GM23338 (cell line): ENCODE measurements around the gene RNF41. TPM values are rescaled to one million over a fixed set of nuclear protein-coding genes. Genes with fewer than 3 reads are reported as not detected.

Experiments used
- ATAC-seq: fragments of 200-7000 bp; cut with Tn5 transposase; 3 replicates; pipeline ENCODE4 v1.9.1; 2020
- DNase-seq: peaks from one replicate; pipeline ENCODE4 v3.0.0-alpha.2; 2015; ENCODE audit warnings: low spot score
- H2AFZ ChIP-seq: fragments of 200-600 bp; sonication (generic); 2 replicates; pipeline ENCODE4 v1.8.0; 2016; ENCODE audit warnings: antibody characterized with exemption, mild to moderate bottlenecking, moderate library complexity
- H3F3A ChIP-seq: fragments of 200-600 bp; sonication (generic); replicated peaks from 2 replicates; pipeline ENCODE4 v1.8.0; 2017; ENCODE audit warnings: antibody characterized with exemption, mixed run types, low read depth
- H3K27ac ChIP-seq: fragments of 200-600 bp; sonication (generic); 2 replicates; pipeline ENCODE4 v1.6.1; 2016; ENCODE audit warnings: low read depth
- H3K27me3 ChIP-seq: fragments of 200-600 bp; sonication (generic); 2 replicates; pipeline ENCODE4 v1.8.0; 2016; ENCODE audit warnings: mild to moderate bottlenecking, mixed run types, moderate library complexity; ENCODE audit not compliant: insufficient read depth
- H3K36me3 ChIP-seq: fragments of 200-600 bp; sonication (generic); 2 replicates; pipeline ENCODE4 v1.8.0; 2016; ENCODE audit warnings: mild to moderate bottlenecking; ENCODE audit not compliant: insufficient read depth
- H3K4me1 ChIP-seq: fragments of 200-600 bp; sonication (generic); 2 replicates; pipeline ENCODE4 v1.8.0; 2016; ENCODE audit warnings: mild to moderate bottlenecking, moderate library complexity; ENCODE audit not compliant: insufficient read depth
- H3K4me2 ChIP-seq: fragments of 200-600 bp; sonication (generic); 2 replicates; pipeline ENCODE4 v1.7.1; 2017; ENCODE audit warnings: mixed run types
- H3K4me3 ChIP-seq: fragments of 200-600 bp; sonication (generic); 2 replicates; pipeline ENCODE4 v1.6.1; 2016; ENCODE audit warnings: mixed run types
- H3K79me2 ChIP-seq: fragments of 200-600 bp; sonication (generic); replicated peaks from 2 replicates; pipeline ENCODE4 v1.8.0; 2017; ENCODE audit warnings: mild to moderate bottlenecking; ENCODE audit not compliant: insufficient read depth
- H3K9me2 ChIP-seq: fragments of 200-600 bp; sonication (generic); 2 replicates; pipeline ENCODE4 v1.8.0; 2017; ENCODE audit not compliant: insufficient read depth
- H4K20me1 ChIP-seq: fragments of 200-600 bp; sonication (generic); replicated peaks from 2 replicates; pipeline ENCODE4 v1.8.0; 2017; ENCODE audit warnings: mild to moderate bottlenecking; ENCODE audit not compliant: insufficient read depth
- H3K27ac Mint-ChIP-seq: 2 replicates; pipeline ENCODE4 v1.8.0; 2020; ENCODE audit warnings: inconsistent platforms, mild to moderate bottlenecking, moderate library complexity, mixed read lengths
- H3K27me3 Mint-ChIP-seq: 3 replicates; pipeline ENCODE4 v1.8.0; 2022; ENCODE audit warnings: low read depth, mild to moderate bottlenecking, moderate library complexity, mixed read lengths, inconsistent platforms; ENCODE audit not compliant: insufficient read depth, poor library complexity
- H3K36me3 Mint-ChIP-seq: 3 replicates; pipeline ENCODE4 v1.8.0; 2021; ENCODE audit warnings: low read depth, mild to moderate bottlenecking, inconsistent platforms, moderate library complexity, mixed read lengths
- H3K4me1 Mint-ChIP-seq: 3 replicates; pipeline ENCODE4 v1.8.0; 2020; ENCODE audit warnings: mild to moderate bottlenecking, inconsistent platforms, mixed read lengths
- H3K4me3 Mint-ChIP-seq: 3 replicates; pipeline ENCODE4 v1.8.0; 2021; ENCODE audit warnings: moderate library complexity, mild to moderate bottlenecking, inconsistent platforms, mixed read lengths
- H3K9me3 Mint-ChIP-seq: 3 replicates; pipeline ENCODE4 v1.8.0; 2020; ENCODE audit warnings: moderate library complexity, mild to moderate bottlenecking, inconsistent platforms, mixed read lengths
- CTCF ChIP-seq, 2 experiments: fragments of 200-600 bp in 1 of 2; sonication (generic) in 1 of 2; conservative IDR thresholded peaks; 2 replicates each; pipeline versions ENCODE4 v1.5.1 to v1.6.1; 2016 to 2017; ENCODE audit warnings: antibody characterized with exemption in 2 of 2, low read depth in 2 of 2, mild to moderate bottlenecking in 2 of 2, moderate library complexity in 1 of 2
- JUNB ChIP-seq: IDR thresholded peaks from one replicate; pipeline ENCODE4 v1.6.1; 2016; ENCODE audit warnings: antibody characterized with exemption; ENCODE audit not compliant: unreplicated experiment
- ZNF331 ChIP-seq: fragments of 250-450 bp; sonication (Bioruptor Pico); IDR thresholded peaks from 2 replicates; pipeline ENCODE4 v1.5.0; 2020; ENCODE audit warnings: low read depth, mild to moderate bottlenecking, moderate library complexity
- ZNF462 ChIP-seq: fragments of 250-450 bp; sonication (Bioruptor Pico); IDR thresholded peaks from 2 replicates; pipeline ENCODE4 v1.5.0; 2020; ENCODE audit warnings: mild to moderate bottlenecking, moderate library complexity
- polyA plus RNA-seq: library from polyadenylated mRNA; unstranded; fragments of >200 nt; fragmentation: Nextera tagmentation; extraction: Ambion mirVana; gene quantifications from 2 replicates; pipeline ENCODE4 v1.2.1, GENCODE V29; 2016
- total RNA-seq: library from RNA; depleted of rRNA; stranded (reverse); fragments of >200 nt; shearing (Covaris generic); gene quantifications from 2 replicates; pipeline ENCODE4 v1.2.3, GENCODE V29; 2014

RNF41 gene
- total and polyA plus RNA-seq, 2 experiments from 2014 or later, result 15.3 to 77.1 TPM

GRCh38 chr12:56252649-56253048 is 30.9 kb upstream of the RNF41 start (continued):
- no peak for TF ChIP-seq ZNF462 (CRISPR knock-in tag)
- no peak for TF ChIP-seq JUNB
- TF ChIP-seq ZNF331 (CRISPR knock-in tag), result no peak

DNA sequence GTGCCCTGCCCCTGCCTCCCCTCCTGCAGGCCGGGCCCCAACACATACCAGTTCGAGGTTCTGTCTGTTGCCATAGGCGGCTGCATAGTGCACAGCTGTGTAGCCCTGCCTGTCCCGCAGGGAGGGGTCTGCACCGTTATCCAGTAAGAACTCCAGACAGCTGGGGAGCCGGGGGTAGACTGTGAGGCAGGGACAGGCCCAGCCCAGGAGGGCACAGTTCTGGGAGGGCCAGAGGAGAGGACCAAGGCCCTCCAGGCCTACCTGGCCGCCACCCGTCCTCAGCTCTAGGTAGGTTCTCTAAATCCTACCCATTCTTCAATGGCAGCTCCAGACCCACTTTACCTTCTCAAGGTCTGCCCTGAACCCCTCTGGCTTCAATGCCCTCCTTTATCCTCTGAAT is 27.0 kb upstream of the RNF41 start:
- Histone ChIP-seq H3K4me3 (no peak overlapping the region), H4K20me1 (peaks cover 3% of the 10 kb centered on the region; the same call in 1 of the 2 replicates), H3K4me2 (no peak overlapping the region), H3K36me3 (peaks cover 64% of the 10 kb centered on the region), H3K4me1 (no peaks in the 10 kb centered on the region), H3K9me2 (no peaks in the 10 kb centered on the region), H3K27me3 (no peaks in the 10 kb centered on the region), H3F3A (peaks cover 7% of the 10 kb centered on the region), H3K27ac (no peak overlapping the region), H3K79me2 (no peaks in the 10 kb centered on the region), H2AFZ (no peak overlapping the region)
- ATAC-seq (no peak), DNase-seq (no peak)
- TF ChIP-seq JUNB (no peak), CTCF (conservative IDR thresholded peaks at IDR 0.05; ENCODE audit: low read depth in 2 of 2) (no peak)
- no peaks in the 10 kb centered on the region for H3K4me1 Mint-ChIP-seq
- H3K36me3 Mint-ChIP-seq, result peaks cover 74% of the 10 kb centered on the region
- no peak overlapping the region for H3K4me3 Mint-ChIP-seq
- H3K27ac Mint-ChIP-seq, result no peak overlapping the region
- H3K9me3 Mint-ChIP-seq, result no peaks in the 10 kb centered on the region
- peaks cover 4% of the 10 kb centered on the region for H3K27me3 Mint-ChIP-seq
